Stimulated activated CD4-positive, alpha-beta T cell treated with anti-CD3 and anti-CD28 coated beads, Interleukin-12 subunit alpha, Interleukin-12 subunit beta, amount 100 ng/mL, for 48 hours (primary cell): ENCODE results near the gene ZBBX.
"Not testable (repeated sequence)": the region's sequence is repeated elsewhere in the genome, so short reads cannot be mapped to it uniquely, and the experiment has no call there.

Source experiments
- DNase-seq, 3 donors: peaks; one replicate each; pipeline ENCODE4 v3.0.0-alpha.2; 2020; ENCODE audit warnings: low read depth in 2 of 3, low spot score in 1 of 3

ZBBX gene, protein sequence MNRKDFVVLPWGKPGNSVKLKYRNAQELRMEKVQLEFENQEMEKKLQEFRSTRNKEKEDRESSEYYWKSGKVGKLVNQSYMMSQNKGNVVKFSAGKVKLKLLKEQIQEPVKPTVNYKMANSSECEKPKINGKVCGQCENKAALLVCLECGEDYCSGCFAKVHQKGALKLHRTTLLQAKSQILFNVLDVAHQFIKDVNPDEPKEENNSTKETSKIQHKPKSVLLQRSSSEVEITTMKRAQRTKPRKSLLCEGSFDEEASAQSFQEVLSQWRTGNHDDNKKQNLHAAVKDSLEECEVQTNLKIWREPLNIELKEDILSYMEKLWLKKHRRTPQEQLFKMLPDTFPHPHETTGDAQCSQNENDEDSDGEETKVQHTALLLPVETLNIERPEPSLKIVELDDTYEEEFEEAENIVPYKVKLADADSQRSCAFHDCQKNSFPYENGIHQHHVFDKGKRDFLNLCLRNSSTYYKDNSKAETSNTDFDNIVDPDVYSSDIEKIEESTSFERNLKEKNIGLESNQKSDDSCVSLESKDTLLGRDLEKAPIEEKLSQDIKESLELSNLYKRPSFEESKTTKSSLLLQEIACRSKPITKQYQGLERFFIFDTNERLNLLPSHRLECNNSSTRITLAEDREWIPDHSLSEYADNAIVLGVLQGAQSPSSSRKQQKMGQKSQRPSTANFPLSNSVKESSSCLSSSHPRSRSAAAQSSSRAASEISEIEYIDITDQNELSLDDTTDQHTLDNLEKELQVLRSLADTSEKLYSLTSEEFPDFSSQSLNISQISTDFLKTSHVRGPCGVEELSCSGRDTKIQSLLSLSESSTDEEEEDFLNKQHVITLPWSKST

DNA sequence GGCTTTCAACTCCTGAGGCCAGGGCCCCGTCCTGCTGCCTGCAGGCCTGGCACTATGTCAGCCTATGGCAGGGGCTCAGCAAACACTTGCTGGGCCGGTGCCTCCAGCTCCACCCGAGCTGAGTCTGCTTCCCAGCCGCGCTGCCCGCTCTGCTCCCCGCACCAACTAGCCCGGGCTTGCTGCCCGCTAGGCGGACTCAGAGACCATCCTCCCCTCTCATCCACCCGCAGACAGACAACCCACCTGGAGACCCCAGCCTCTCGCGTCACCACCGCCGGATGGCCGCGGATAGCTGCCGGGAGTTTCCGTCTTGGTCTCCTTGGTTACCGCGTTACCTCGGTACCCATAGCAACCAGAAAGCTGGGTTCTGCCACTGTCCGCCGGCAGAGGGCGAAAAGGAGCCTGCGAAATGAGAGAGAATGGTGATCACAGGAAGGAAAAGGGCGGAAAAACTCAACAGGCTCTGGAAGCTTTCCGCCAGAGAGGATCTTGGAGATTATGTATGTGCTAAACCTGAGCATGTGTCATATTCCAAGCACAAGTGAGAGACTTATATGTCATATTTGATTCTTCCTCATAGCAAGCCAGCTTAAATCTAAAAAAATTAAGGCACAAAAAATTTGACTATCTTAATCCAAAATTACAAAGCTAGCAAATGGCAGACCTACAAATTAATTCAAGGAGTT is at the start of gene ZBBX:
Gene ZBBX (minus strand): TSS at position 294 of the 686 bp plus-strand sequence. CDS start 7,396 bp downstream, outside the sequence.
- peak; percentile 74 to 82 (median 77) for DNase-seq

DNA sequence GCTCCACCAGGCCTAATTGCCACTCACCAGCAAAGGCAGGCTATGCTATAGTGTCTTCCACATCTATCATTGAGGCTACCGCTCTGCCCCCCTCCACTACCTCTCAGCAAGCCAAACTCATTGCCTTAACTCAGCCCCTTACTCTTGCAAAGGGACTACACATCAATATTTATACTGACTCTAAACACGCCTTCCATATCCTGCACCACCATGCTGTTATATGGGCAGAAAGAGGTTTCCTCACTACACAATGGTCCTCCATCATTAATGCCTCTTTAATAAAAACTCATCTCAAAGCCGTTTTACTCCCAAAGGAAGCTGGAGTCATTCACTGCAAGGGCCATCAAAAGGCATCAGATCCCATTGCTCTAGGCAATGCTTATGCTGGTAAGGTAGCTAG is 46.9 kb upstream of the ZBBX start:
- DNase-seq, result not testable (repeated sequence)

DNA sequence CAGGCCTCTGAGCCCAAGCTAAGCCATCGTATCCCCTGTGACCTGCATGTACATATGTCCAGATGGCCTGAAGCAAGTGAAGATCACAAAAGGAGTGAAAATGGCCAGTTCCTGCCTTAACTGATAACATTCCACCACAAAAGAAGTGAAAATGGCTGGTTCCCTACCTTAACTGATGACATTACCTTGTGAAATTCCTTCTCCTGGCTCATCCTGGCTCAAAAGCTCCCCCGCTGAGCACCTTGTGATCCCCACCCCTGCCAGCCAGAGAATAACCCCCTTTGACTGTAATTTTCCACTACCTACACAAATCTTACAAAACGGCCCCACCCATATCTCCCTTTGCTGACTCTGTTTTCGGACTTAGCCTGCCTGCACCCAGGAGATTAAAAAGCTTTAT is 42.3 kb upstream of the ZBBX start:
- DNase-seq, result not testable (repeated sequence)

DNA sequence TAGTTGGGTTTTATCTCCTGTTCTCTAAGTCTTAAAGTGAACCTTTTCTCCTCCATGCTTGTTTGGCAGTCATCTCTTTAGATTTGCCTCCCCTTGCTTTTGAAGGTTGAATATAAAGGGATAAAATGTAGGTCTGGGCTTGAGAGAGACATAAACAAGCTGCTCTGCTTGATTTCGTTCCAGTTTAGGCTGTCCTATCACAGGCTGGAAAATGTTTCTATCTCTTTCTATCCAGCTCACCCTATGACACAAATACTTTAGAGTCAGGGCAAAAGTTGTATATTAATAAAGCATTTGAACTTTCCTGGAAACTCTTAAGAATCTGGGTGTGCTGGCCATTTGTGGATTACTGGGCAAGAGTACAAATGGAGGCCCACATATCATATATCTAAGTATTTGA is 29.5 kb upstream of the ZBBX start:
- no peak for DNase-seq

DNA sequence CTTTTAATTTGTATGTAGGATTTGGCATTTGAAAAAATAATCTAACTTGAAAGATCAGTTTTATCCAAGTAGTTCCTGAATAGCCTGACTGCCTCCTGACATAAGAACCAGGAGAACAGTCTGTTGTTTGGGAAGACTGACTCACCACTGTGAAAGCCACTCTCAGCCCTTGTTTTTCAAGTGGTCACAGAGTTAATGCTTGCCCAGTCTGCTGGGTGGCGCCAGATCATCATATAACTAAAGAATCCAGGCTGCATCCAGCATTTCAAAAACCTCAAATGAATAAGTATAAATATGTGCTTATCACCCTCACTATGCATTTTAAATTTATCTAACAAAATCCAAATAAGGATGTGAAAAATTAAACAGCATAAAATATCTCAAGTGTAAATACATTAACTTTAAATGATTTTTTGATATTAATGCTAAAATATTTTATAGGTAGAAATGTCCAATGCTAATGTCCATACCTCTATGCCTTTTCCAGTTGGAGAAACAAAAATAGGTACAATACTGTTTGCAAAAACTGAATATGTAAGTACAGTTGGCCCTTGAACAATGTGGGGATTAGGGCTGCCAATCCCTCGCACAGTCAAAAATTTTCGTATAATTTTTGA is 26.9 kb upstream of the ZBBX start:
- peak in 1 of 3 donors; percentile 0 for DNase-seq

DNA sequence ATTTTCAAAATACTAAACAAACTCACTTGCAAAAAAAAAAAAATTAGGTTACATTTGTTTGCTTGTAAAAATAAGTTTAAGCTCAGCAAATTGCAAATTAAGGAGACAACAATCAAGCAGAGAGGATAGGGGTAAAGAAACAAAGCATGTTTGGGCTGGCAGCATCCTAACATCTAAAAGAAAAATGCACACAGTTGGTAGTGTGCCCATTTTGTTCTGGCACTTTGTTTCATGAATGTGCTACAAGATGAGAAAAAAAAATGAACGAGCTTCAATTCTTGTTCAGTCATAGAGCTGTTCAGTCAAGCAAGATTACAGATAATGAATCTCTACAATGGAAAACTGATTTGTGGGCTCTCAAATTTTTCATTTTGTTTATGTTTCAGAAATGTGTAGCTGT is 17.7 kb upstream of the ZBBX start:
- no peak for DNase-seq

DNA sequence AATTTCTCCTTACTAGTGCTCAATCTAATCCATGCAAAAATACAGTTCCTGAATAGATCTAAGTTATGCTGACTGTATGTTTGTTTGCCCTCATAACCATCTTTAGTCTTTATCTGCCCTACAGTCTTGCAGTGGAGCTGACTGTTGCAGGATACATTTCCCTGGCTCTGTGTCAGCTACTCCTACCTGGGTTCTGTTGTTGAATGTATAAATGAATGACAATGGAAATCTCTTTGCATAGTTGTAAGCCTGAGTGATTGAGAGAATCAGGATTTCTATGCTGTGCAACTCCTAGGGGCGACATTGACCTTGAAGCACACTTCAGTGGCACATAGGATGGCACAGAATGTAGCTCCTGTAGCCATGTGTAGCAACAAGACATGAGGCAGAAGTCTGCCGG is 16.0 kb upstream of the ZBBX start:
- DNase-seq, result no peak

DNA sequence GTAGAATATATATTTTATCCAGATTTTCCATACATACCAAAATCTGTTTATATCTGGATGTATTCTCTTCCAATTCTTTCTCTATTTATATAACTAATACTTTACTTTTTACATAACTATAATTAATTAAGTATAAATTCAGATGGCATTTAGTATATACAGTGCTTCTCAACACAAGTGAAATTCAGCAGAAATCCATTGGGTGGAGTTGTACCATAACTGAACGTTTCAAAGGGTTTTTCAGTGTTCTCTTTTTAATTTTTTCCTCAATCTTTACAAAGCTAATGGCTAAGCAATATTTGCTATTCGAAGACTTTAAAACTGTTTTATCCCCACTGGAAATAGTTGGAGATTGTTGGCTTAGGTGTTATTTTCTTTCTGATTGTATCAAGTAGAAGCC is 13.9 kb upstream of the ZBBX start:
- DNase-seq, result no peak

DNA sequence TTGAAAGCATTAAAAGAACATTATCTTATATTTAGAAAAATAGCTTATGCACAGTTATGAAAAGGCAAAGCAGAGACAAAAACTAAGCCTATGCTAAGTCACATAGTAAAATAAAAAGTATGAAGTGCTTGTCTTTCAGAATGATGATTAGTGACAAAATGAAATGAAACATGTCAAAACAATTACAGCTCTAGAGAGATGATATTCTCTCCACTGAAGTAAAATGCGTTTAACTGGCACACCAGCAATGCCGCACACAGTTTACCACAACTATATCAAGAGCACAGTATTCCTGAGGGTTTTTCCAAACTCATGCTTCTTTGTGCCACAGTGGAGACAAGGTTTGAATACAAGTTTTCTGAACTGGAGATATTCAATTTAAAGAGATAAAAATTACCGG is 2.1 kb upstream of the ZBBX start:
- no peak for DNase-seq

DNA sequence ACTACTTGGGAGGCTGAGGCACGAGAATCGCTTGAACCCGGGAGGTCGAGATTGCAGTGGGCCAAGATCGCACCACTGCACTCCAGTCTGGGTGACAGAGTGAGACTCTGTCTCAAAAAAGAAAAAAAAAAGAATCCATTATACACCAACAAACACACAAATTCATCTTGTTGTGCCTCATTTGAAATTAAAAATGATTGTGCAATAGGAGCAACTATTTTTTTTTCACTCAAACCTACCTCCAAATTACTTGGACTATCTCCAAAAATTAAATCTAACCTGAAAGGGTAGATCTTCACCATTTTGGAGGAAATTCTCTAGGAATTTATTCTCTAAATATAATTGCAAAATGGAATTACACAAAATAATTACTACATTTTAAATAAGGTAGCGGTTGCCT is 4.6 kb downstream of the ZBBX start:
- DNase-seq, result no peak

DNA sequence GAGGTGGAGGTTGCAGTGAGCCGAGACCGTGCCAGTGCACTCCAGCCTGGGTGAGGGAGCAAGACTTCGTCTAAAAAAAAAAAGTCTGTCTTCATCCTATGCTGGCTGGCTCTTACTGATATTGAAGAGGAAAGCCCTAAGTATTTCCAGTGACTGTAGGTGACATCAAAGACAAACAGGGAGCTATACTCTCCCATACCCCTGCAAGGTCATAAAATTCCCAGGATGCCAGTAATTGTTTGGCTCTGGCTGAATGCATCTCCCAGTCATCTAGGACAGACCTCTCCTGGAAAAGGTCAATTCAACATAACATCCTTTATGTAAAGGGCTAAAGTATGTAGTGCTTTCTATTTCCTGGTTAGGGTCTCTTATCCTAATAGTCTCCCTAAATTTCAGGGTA is 8.0 kb downstream of the ZBBX start:
- DNase-seq, result no peak

DNA sequence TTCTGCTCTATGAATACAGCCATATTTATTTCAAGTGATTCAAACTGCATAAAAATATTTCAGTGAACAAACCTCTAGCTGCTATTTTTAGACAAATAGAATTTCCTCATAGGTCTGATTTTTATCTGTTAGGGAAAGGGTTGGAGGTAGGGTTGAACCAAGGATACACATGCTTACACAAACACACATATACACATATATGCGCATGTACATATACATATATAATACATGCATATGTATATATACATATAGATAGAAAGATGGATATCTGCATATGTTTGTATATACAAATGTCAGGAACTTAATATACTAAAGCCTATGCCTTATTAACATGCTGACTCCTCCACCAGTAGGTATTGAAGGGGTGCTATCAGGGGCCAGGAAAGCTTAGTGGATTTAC is 18.1 kb downstream of the ZBBX start:
- no peak for DNase-seq

DNA sequence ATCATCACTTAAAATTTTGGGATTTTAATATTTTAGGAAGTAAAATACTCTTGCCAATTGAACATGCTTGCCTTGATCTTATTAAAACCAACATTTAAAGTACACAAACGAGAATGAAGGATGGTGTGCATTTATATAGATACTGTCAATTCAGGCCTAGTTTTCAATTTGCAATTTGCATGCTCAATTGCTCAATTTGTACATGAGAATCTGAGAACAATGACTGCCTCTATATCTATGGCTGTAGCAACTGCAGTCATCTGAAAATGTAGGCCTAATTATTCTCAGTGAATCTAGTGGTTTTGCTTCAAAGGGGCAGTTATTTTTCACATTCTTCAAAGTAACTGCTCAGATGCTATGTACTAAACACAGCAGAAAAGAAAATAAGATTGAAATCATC is 18.8 kb downstream of the ZBBX start:
- no peak for DNase-seq

DNA sequence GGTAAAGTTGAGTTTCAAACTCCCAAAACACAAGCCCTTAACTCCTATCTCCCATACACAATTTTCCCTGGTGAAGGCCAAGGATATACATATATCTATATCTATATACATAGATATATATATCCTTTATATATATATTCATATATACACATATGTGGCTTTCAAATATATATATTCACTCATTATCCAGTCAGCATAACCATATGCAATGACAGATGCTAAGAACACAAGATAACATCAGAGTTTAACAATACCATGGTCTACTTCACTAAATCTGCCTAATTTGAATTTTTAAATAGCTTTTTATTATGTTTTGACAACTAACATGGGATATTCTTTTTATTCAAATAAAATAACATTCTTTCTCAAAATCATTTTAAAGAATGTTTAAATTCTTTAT is 24.7 kb downstream of the ZBBX start:
- DNase-seq, result no peak

DNA sequence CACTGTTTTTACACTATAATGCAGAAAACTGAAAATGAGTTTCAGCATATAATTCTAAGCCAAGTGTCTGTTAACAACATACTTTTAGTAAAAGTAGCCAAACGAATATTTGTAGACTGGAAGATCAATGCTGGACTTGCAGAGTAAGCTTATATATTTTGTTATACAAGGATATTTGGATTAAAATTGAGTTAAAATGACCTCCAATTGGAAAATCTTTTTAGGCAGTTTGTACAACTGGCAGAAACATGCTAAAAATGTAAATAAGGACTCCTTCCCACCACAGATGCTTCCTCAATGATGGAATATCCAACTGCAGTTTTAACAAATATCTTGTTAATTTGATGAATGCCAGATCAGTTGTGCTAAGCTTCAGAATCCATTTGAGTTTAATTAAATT is 25.3 kb downstream of the ZBBX start:
- no peak for DNase-seq

DNA sequence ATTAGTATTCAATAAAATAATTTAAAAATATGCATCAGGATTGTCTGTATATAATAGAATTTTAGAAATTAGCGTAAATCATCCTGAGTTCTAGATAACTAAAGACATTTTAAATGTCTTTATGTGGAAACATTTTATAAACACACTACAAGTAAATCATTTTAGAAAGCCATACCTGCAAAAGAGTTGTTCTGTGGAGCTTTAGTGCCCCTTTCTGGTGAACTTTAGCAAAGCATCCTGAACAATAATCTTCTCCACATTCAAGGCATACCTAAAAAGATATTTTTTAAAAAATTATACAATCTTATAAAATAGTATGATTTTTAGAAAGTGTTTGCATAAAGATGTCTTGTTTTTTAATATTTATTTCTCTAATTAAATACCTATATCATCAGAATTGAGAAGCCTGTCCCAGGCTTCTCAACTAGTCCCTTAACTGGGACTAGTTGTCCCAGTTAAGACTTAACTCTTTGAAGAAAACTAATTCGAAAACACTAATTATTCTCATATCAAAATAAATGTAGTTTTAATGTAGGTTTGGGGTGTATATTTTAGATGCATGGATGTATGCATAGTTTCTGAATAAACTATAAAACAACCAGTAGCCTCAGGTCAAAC is 29.7 kb downstream of the ZBBX start:
- DNase-seq, result no peak

DNA sequence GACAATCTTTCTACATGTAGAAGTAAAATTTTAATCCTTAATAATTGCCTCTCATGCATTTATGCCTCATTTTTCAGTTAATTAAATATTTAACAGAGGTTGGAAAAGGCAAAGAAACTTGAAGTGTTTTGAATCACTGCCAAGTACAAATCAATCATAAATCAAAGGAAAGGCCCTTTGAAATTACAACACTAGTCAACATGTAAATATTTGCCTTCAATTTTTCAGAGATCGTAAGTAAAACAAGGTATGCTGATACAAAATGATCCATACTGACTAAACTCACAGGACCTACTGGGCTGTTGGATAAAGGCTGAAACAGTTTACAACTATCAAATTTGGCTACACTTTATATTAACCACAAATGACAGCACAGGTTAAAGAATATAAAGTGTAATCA is 33.9 kb downstream of the ZBBX start:
- no peak for DNase-seq

DNA sequence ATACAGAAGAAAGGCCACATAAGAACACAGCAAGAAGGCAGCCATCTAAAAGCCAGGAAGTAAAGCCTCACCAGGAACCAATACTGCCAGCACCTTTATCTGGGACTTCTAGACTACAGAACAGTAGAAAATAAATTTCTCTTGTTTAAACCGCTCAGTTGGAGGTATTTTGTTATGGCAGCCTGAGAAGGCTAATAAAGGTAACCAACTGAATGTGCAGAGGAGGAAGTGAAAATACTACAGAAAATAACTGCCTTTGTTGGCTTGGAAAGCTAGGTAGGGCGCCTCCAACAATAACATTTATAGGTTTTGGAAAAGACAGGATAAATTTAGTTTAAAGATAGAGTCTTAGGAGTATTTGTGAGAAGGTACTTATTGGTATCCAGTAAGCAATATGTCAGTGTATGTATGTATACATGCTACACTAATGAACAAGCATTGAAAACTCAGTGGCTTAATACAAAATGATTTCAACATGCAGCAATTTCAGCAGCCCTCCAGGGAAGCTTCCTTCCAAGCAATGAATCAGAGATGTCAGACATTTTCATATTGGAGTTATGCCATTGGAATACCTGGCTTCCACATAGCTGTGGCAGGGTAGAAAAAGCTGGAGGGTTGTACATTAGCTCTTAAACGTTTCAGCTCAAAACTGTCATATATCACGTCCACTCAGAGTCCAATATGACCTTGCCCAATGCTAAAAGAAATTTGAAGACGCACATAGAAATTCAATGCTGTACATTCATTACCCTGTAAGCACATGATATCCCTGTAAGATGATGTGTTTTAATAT is 48.9 kb downstream of the ZBBX start:
- DNase-seq, result no peak

DNA sequence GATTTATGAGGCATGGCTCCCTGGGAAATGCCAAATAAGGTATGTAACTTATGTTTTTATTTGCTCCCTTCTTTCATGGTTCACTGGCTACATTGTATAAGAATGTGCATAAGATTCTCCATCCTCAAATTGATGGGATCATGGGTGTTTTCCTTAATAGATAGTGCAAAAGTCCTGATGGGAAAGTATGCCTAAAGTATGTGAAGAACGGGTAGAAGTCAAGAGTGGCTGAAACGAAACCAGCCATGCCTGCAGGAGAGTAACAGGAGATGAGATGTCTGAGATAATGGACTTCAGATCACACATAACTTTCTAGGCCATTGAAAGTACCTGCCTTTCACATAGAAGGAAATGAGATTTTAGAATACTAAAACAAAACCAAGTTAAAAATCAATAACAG is 56.5 kb downstream of the ZBBX start:
- DNase-seq, result no peak

DNA sequence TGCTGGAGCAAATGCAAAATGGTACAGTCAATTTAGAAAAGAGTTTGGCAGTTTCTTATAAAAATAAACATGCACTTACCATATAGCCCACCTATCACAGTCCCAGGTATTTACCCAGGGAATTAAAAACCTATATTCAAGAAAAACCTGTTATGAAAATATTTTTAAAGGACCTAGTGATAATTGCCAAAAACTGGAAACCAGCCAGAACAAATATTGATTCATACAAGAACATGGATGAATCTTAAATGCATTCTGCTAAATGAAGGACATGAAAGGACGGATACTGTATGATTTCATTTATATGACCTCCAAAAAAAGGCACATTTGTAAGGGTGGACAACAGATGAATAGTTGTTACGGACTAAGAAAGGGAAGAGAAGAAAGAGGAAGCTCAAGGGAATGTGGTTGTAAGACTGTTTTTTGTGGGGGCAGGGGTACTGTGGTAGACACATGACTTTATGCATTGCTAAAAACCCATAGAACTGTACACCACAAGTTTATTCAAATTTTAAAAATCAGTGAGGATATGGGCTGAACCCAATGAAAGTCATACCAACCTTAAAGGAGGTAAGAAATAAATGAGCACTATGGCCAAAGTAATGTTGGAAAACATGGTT is 61.0 kb downstream of the ZBBX start:
- no peak for DNase-seq
